Esophagus squamous epithelium (tissue), 4 donors: Measurements from ENCODE around the gene OR10A6.

Experiments
- POLR2A ChIP-seq, 4 donors: fragments of 450-650 bp; IDR thresholded peaks; one replicate each; pipeline ENCODE4 v1.6.1; 2017; ENCODE audit warnings: antibody characterized with exemption in 4 of 4, mild to moderate bottlenecking in 4 of 4, moderate library complexity in 3 of 4
- TF ChIP-seq, protein P1 (sequence below), 6 experiments: fragments of 450-650 bp in 4 of 6; fragments of 200-600 bp in 2 of 6; sonication (generic) in 2 of 6; IDR thresholded peaks; one replicate each; pipeline ENCODE4 v1.5.1; 2016 to 2019; ENCODE audit warnings: antibody characterized with exemption in 6 of 6, mild to moderate bottlenecking in 4 of 6, moderate library complexity in 4 of 6

DNA sequence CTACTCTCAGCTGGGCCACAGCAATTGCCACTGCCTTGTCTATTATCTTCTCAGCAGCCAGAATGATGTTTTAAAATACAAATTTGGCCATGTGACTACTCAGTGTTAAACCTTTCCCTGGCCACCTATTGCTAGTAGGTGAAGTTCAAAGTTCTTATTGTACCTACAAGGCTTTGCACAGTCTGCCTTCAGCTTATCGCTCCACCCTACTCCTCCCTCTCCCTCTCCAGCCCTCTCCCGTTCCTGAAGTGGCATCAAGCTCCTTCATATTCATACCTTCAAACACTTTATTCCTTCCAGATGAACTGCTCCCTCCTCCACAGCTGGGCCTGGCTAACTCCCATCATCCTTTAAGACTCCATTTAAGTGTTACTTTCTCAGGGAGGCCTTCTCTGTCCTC is 37.3 kb downstream of the OR10A6 start:
- TF ChIP-seq, protein P1, sequence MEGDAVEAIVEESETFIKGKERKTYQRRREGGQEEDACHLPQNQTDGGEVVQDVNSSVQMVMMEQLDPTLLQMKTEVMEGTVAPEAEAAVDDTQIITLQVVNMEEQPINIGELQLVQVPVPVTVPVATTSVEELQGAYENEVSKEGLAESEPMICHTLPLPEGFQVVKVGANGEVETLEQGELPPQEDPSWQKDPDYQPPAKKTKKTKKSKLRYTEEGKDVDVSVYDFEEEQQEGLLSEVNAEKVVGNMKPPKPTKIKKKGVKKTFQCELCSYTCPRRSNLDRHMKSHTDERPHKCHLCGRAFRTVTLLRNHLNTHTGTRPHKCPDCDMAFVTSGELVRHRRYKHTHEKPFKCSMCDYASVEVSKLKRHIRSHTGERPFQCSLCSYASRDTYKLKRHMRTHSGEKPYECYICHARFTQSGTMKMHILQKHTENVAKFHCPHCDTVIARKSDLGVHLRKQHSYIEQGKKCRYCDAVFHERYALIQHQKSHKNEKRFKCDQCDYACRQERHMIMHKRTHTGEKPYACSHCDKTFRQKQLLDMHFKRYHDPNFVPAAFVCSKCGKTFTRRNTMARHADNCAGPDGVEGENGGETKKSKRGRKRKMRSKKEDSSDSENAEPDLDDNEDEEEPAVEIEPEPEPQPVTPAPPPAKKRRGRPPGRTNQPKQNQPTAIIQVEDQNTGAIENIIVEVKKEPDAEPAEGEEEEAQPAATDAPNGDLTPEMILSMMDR (IDR thresholded peaks at IDR 0.05): no peak
- TF ChIP-seq POLR2A (IDR thresholded peaks at IDR 0.05): no peak
